HG03159 (cell line): ENCODE results near the gene ELMOD3.

Experiments
- ATAC-seq: cut with Tn5 transposase; IDR thresholded peaks from one replicate; pipeline ENCODE4 v1.9.1; 2021; ENCODE audit warnings: mild to moderate bottlenecking, moderate library complexity; ENCODE audit not compliant: unreplicated experiment

ELMOD3 gene

DNA sequence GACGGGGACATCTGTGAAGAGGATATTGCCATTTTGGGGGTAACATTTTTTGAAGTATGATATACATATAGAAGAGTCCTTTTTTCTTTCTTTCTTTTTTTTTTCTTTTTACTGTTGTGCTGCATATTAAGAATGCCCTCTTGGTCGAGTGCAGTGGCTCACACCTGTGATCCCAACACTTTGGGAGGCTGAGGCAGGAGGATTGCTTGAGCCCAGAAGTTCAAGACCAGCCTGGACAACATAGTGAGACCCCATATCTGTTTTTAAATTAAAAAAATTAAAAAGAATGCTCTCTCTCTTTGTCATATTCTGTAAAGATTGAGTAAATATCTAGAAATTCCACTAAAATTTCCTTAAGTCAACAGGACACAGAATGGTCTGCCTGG is 67.5 kb downstream of the ELMOD3 start:
- ATAC-seq: no peak

DNA sequence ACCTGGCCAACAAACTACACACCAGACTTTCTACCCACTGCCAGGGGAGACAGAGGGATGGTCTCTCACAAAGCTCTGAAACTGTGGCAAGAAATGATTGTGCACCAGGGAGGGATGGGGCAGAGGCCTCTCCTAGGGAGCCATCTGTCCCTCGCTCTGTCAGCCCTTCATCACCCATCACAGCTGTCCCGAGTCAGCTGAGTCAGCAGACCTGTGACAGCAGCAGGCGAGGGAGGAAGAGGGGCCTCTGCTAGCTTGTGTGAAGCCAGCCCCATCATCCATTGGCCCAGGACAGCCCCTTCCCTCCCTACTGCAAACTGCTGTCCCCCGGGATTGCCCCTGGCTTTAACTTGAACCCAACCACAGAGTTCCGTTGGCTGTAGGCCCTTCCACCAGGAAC is 69.0 kb downstream of the ELMOD3 start:
- no peak for ATAC-seq

DNA sequence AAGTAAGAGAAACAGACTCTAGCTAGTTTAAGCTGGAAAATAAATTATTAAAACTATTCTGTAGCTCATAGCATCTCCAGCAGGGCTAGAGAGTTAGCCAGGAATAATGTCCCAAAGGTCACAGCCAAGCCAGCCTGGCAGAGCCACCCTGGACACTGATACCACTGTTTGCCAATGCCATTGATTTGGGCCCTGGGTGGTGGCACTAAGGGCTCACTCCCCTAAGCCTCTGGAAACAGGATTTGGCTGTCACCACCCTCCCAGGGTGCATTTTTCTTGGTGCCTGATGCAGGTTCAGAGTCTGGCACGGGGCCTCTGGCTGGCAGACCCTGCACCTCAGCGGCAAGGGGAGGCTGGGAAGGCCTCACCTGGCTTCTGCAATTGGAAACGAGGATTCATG is 71.0 kb downstream of the ELMOD3 start:
- no peak for ATAC-seq

DNA sequence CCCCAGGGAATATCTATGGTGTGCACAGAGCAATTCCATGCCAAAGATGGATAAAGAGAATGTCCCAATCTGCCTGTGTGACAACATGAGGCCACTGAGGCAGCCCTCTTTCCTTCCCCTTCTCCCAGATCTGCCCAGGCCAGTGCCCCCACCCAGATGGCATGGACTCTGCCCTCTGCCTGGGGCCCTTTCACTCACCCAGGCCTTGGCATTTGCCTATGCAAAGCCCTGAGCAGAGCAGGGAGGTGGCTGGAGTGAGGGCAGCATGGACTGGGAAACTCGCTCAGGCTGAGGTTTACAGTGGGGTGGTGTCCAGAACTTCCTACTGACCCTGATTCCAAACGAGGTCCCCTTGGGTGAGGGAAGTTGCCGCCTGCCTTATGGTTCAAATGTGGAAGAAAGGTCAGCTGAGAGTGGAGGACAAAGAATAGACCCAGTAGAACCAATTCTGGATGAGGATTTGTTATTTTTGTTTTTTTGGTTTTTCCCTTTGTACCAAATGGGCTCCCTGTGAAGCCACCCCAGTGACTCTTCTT is 72.8 kb downstream of the ELMOD3 start:
- ATAC-seq: no peak

DNA sequence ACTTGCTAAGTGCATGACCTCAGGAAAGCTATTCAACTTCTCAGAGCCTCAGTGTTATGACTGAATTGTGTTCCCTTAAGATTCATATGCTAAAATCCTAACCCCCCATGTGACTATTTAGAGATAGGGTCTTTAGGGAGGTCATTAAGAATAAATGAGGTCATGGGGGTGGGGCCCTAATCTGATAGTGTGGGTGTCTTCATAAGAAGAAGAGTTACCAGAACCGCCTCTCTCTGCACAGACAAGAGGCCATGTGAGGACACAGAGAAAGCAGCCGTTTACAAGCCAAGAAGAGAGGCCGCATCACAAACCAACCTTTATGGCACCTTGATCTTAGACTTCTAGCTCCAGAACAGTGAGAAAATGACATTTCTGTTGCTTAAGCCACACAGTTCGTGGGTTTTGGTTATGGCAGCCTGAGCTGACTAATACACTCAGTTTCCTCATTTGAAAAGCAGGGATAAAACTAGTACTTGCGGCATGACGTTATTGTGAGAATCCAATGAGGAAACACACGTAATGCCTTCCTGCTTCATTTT is 73.8 kb downstream of the ELMOD3 start:
- no peak for ATAC-seq

DNA sequence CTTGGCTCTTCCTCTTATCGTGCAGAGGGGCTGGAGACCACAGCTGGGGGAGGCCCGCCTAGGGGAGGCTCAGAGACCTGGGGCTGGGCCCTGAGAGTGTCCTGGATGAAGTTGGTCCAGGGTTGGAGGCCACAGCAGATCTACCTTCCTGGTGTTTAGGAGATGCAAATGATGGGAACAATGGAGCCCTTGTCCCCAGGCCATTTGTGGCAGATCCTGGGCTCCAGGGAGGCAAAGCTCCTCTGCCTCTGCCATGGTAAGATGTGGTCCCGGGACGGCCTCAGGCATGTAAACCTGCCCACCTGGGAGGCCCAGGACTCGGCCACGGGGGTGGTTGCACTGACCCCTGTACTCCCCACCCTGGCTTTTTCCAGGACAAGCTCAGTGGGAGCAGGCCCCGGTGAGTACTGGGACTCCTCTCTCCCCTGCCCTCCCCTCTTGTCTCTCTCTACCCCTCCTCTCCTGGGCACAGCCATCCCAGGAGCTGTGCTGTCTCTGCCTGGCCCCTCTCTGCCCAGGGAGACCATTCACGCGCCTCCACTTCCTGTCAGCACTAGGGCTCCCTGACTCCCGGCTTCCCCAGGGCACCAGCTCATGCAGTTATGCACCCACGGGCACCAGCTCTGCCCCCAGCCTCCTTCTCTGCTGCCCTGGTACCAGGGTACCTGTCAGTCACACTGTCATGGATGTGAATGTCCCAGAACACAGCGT is 74.8 kb downstream of the ELMOD3 start:
- no peak for ATAC-seq

DNA sequence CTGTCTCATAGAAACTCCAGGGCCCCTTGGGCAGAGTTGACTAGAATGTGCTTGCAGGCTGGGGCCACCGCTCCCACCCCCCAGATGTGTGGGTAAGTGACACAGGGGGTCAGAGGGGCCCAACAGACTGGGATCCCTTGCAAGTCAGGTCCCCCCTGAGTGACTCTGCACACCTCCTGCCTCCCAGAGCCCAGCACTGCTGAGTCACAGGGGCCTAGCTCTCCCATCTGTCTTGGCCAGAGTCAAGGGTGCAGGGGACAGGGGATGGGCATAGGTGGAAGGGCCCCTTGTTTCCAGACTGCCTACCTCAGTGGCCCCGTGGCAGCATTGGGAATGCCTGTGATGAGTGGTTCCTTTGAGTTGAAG is 75.3 kb downstream of the ELMOD3 start:
- ATAC-seq: no peak

DNA sequence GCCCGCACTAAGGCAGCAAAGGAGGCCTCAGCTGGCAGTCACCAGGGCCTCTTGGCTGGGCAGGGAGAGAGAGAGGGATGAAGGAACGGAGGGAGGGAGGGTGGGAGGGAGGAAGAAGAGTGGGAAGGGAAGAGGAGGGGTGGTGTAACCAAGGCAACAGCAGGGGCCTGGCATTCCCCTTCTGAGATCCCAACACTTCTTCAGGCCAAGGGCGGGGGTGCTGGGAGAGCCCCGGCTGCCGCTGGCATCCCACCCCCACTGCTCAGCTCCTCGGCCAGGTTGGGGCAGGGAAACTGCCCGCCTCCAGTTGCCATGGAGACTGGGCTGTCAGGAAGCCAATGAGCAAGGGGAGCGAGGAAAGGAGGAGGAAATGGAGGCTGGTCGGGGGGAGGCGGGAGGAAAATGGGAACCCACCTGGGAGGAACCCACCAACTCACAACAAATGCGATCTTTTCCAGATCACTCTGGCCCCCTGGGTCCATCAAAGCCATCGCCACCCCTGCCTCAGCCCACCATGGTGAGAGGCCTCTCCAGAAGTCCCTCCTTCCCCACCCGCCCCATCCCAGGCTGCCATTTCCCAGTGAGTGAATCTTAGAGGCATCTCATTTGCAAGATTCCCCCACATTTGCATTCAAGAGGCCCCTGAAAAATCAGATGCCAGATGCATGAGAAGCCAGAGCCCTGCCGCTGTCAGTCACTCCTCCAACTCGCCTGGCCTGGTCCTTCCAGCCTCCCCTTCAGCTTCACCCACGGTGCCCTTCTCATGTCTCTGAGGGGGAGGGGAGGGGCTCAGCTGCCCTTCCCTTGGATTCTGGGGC is 76.4 kb downstream of the ELMOD3 start:
- no peak for ATAC-seq

DNA sequence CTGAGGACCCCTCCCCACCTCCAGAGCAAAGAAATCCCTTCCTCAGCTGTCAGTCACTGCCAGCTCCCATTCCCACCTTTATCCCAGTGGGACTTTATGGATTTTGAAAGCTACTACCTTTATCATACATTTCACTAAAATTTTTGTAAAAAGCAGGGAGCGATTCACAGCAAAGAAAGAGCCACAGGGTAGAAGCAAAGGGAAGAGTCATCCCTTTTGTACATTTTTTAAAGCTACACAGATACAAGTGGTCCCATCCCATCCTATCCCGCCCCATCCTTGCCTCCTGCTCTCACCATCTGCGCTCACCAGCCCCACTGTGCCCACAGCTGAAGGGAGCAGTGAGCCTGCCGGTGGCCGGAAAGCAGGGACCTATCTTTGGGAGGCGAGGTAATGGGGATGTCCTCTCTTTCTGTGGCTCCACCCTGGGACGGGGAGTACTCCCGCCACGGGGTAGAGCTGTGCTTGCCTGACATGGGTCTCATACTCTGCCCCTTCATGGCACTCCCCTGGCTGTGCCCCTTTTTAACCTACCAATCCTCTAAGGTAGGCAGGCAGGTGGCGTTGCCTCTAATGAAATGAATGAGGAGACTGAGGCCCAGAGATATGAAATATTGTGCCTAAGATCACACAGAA is 77.1 kb downstream of the ELMOD3 start:
- ATAC-seq: no peak

DNA sequence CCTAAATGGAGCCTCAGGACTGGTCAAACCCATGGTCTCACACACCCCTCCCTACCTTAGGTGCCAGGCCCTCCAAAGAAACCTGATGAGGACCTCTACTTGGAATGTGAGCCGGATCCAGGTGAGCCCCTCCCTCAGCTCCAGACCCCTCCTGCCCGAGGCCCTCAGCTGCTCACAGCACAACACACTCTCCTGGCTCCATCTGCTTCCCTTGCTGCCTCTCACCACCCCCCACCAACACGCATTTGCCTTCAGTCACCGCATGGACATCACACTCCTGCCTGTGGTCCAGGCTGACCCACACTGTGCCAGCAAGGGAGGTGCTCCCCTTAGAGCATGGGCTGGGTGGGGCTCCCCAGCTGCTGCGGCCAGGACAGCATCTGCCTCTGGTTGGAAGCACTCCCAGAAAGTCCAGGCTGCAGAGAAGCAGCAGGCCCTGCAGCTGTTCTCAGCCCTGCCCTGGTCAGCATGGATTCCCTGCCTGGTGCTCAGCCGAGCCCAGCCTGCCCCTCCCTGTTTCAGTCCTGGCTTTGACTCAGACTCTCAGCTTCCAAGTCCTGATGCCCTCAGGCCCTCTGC is 79.0 kb downstream of the ELMOD3 start:
- no peak for ATAC-seq

DNA sequence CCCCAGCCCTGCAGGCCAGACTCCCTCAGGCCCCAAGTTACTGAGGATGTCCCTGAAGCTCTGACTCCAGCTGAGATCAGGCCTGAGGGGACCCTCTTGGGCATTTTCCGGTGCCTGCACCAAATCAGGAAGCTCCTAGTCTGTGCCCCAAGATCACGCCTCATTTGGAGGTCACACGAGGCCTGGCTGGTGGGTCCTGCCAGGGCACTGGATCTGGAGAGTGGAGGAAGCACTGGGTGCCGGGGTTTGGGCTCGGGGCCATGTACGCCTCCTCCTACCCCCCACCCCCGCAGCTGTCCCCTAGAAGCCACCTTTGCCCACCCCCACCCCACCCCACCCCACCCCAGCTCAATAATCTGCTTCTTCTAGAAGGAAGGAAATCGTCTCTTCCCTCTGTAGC is 80.1 kb downstream of the ELMOD3 start:
- ATAC-seq: no peak

DNA sequence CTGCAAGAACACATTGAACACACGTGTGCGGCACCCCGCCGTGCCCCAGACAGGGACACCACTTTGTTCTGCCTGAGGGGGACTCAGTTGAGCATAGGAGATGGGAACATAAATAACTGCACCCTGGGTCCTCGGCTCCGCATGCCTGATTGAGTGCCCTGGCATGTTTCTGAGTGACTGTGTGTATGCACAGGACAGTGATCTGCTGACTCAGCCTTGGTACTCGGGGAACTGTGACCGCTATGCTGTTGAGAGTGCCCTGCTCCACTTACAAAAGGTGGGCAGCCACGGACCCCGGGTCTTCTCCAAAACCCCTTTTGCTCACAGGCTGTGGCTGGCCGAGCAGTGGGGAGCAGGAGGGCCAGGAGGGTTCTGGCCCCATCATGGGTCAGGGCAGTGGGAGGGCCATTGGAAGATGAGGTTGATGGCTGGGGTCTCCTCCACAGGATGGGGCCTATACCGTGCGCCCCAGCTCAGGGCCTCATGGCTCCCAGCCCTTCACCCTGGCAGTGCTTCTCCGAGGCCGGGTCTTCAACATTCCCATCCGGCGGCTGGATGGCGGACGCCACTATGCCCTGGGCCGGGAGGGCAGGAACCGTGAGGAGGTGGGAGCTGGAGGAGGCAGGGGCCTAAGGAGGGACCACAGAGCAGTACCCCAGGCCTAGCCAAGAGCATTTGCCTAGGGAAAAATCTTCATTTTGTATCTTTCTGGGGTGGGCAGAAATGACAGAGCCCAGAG is 80.8 kb downstream of the ELMOD3 start:
- no peak for ATAC-seq

DNA sequence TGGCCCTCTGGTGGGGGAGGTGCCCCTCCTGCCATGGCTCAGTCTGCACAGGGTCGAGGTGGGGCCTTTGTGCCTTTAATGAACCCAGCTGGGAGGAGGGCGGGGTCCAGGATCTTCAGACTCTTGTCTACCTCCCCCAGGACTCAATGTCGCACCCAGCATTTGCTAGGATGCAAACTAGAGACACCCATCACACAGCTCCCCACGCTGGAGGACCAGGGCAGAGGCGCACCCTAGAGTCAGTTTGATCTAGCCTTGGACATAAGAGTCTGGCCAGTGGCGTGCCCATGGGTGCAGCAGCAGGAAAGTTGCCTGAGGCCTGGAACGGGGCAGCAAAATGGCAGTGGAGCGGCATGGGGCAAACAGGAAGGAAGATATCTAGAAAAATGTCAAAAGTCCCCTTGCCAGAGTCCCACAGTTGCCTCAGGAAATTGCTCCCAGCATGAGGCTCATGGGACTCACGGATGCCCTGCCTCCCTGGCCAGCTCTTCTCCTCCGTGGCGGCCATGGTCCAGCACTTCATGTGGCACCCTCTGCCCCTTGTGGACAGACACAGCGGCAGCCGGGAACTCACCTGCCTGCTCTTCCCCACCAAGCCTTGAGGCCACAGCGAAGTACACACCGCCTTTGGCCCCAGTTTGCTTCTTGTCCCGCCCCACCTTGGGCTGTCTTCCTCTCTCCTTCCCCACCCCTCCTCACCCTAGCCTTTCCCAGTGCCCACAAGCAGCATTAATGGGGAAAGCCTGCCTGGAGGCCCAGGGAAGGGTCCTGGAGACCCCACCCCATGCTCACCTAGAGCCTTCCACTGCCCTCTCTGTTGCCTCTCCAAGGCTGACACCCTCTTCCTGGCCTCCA is 81.6 kb downstream of the ELMOD3 start:
- no peak for ATAC-seq

DNA sequence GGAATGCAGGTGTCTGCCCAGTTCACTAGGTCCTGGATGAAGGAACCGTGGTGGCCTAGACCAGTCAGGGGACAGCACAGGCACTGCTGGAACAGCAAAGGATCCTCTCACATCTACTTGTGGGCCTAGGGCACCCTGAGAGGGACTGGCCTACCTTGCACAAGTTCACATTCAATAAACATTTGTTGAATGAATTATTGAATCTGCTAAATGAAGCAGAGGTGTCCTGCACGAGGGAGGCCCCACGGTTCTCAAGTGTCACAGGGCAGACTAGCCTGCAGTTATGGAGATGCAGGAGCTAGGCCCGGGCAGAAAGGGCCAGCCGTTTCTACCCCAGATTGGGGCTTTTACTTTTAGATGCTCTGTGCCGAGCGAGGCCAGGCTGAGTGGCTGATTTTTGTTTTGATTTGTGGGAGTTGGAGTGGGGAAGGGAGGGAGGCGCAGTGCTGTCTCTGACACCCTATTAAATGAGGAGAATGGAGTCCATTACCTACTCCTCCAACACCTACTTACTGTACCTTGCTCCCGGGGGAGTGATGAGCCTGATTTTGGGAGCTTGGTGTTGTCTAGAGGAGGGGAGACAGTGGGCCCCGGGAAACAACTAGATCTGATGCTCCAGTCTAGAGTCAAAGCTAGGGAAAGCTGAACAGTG is 82.4 kb downstream of the ELMOD3 start:
- ATAC-seq: peak; percentile 4

DNA sequence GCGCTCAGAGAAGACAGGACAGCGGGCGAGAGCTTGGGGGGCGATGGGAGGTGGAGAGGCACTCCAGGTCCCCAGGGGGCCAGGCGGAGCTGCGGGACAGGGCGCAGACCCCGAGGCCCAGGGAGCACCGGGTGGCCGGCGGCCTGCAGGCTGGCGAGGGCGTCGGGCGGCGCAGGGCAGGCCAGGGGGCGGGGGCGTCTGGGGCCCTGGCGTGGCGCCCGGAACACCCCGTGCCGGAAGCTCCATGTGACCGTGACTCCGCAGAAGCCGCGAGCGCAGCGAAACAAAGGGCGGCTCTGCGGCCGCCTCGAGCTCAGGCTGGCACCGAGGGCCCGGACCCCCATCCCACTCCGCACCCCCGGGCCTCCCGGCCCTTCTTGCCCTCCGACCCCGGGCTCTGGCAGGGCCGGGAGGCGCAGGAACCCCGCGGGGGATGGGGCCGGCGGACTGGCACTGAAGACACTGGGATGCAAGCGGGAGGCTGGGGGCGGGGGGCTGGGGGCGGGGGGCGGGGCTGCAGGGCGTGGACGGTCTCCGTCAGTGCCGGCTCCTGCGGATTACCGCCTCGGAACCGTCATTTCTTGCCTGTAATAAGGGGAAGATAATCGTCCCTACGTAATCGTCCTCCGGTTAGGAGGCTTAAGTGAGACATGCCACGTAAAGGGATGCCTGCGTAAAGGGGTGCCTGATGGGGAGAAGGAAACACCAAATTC is 83.1 kb downstream of the ELMOD3 start:
- peak; percentile 74 for ATAC-seq

DNA sequence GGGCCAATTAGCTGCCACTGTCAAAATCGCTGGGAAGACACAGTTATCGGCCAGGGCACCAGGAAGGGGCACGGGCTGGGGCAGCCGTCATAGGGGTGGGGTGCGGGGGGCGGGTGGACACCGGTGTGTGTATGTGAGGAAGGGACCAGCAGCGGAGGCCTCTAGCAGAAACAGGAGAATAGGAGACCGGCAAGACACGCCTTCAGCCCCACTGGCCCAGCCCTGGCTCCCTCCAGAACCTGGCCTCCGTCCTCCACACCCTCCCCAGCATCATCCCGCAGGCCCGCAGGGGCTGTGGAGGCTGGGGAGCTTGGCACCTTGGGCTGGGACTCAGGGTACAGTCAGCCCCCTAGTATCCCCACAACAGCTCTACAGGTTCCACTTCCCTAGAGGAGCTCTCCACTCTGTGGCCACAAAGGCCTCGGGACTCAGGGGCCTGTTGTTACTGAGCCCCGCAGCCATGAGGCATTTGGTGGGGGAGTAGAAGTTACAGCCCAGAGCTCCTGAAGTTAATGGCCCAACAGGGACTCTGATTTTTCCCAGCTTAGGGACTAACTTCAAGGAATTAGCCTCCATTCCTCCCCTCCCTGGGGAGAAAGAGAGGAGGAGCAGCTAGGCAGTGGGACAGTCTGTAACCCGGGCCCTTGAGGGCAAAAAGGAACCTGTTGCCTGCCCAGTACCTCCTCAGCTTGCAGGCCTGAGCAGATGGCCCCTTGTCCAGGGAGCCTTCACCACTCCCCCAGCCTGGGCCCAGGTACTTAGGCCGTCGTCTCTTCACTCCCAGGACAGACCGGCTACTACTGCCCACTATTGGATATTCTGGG is 83.8 kb downstream of the ELMOD3 start:
- ATAC-seq: no peak

DNA sequence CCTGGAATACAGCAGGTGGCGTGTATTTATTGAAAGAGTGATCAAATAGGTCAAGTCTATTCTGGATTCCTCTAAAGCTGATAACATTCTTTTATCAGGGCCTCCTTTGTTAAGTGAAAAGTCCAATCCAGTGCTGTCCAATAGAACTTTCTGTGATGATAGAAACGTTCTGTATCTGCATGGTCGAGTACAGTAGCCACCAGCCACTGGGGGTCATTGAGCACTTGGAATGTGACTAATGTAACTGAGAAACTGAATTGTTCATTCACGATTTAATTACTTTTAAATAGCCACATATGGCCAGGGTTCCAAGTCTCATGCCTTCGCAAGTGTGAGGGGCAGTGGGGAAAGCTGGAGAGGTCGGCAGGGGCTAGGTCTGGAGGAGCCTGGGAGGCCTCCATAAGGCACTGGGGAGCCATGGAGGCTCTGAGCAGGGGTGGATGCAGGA is 84.5 kb downstream of the ELMOD3 start:
- no peak for ATAC-seq
